MM.1S (cell line): ENCODE results near the gene TUNAR.

Experiments
- EZH2 ChIP-seq: fragments of 300-600 bp; sonication (generic); optimal IDR thresholded peaks from 2 replicates; pipeline ENCODE3; 2017; ENCODE audit warnings: low read depth, mild to moderate bottlenecking, antibody characterized with exemption, low read length, mixed read lengths
- TF ChIP-seq, protein P1 (sequence below): fragments of 300-600 bp; sonication (generic); IDR thresholded peaks from 2 replicates; pipeline ENCODE4 v1.5.1; 2016; ENCODE audit warnings: antibody characterized with exemption, low read length, mixed read lengths

GRCh38 chr14:95872777-95873176 is 3.9 kb upstream of the TUNAR start:
- TF ChIP-seq, protein P1, sequence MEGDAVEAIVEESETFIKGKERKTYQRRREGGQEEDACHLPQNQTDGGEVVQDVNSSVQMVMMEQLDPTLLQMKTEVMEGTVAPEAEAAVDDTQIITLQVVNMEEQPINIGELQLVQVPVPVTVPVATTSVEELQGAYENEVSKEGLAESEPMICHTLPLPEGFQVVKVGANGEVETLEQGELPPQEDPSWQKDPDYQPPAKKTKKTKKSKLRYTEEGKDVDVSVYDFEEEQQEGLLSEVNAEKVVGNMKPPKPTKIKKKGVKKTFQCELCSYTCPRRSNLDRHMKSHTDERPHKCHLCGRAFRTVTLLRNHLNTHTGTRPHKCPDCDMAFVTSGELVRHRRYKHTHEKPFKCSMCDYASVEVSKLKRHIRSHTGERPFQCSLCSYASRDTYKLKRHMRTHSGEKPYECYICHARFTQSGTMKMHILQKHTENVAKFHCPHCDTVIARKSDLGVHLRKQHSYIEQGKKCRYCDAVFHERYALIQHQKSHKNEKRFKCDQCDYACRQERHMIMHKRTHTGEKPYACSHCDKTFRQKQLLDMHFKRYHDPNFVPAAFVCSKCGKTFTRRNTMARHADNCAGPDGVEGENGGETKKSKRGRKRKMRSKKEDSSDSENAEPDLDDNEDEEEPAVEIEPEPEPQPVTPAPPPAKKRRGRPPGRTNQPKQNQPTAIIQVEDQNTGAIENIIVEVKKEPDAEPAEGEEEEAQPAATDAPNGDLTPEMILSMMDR = no peak
- no peak for TF ChIP-seq EZH2
